SU-DHL-6 (cell line): ENCODE data around the gene LDAH.

Experiments
- EZH2phosphoT487 ChIP-seq: fragments of 200-600 bp; sonication (generic), shearing (Covaris generic); conservative IDR thresholded peaks from 2 replicates; pipeline ENCODE4 v1.6.1; 2018; ENCODE audit warnings: mild to moderate bottlenecking, antibody characterized with exemption, low read length, moderate library complexity, mixed read lengths
- TF ChIP-seq, protein P1 (sequence below): fragments of 200-600 bp; sonication (generic); IDR thresholded peaks from one replicate; pipeline ENCODE4 v1.5.1; 2017; ENCODE audit warnings: antibody characterized with exemption, mild to moderate bottlenecking, low read length, moderate library complexity; ENCODE audit not compliant: insufficient read depth, poor library complexity, severe bottlenecking

DNA sequence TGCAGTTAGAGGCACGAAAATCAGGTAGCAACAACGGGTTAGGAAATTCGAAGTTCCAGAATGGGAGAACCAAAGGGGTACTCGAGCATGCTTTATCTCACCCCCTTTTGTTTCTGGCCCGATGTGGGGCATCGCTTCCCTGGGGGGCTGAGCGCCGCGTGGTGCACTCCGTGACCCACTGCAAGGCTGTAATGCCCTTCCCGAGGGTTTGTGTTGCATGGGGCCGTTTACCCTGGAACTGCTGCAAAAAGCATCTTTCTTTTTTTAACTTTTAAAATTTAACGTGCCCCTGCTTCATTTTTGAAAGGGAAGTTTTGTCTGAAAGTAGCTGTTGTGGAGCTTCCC lies 151.2 kb downstream of the LDAH start:
- TF ChIP-seq, protein P1, sequence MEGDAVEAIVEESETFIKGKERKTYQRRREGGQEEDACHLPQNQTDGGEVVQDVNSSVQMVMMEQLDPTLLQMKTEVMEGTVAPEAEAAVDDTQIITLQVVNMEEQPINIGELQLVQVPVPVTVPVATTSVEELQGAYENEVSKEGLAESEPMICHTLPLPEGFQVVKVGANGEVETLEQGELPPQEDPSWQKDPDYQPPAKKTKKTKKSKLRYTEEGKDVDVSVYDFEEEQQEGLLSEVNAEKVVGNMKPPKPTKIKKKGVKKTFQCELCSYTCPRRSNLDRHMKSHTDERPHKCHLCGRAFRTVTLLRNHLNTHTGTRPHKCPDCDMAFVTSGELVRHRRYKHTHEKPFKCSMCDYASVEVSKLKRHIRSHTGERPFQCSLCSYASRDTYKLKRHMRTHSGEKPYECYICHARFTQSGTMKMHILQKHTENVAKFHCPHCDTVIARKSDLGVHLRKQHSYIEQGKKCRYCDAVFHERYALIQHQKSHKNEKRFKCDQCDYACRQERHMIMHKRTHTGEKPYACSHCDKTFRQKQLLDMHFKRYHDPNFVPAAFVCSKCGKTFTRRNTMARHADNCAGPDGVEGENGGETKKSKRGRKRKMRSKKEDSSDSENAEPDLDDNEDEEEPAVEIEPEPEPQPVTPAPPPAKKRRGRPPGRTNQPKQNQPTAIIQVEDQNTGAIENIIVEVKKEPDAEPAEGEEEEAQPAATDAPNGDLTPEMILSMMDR = no peak
- no peak for TF ChIP-seq EZH2phosphoT487
